Right lobe of liver (tissue), 6 donors: ENCODE results near the gene CD48. TPM values are rescaled to one million over a fixed set of nuclear protein-coding genes. Genes with fewer than 3 reads are reported as not detected.

Experiments used
- ATAC-seq, 4 donors: fragments of 200-7000 bp; cut with Tn5 transposase; one replicate each; pipeline ENCODE4 v1.9.1; 2020; ENCODE audit warnings: mild to moderate bottlenecking in 4 of 4, moderate library complexity in 4 of 4
- DNase-seq, 3 donors: peaks; one replicate each; pipeline ENCODE4 v3.0.0-alpha.2; 2020
- H3K27ac ChIP-seq, 3 donors: fragments of 200-600 bp; one replicate each; pipeline ENCODE4 v1.8.0; 2022
- H3K27me3 ChIP-seq, 2 donors: fragments of 200-600 bp; one replicate each; pipeline ENCODE4 v1.8.0; 2022
- H3K36me3 ChIP-seq, 4 donors: fragments of 200-600 bp; sonication (generic) in 1 of 4; one replicate each; pipeline versions ENCODE4 v1.5.1 to v1.8.0; 2017 to 2022; ENCODE audit warnings: control low read depth in 1 of 4
- H3K4me1 ChIP-seq, 4 donors: fragments of 200-600 bp; sonication (generic) in 1 of 4; one replicate each; pipeline versions ENCODE4 v1.5.1 to v1.8.0; 2017 to 2022; ENCODE audit warnings: control low read depth in 1 of 4
- H3K4me3 ChIP-seq, 3 donors: fragments of 200-600 bp; one replicate each; pipeline ENCODE4 v1.8.0; 2022
- H3K9me3 ChIP-seq, 4 donors: fragments of 200-600 bp; sonication (generic) in 1 of 4; one replicate each; pipeline versions ENCODE4 v1.5.1 to v1.8.0; 2017 to 2022; ENCODE audit warnings: control low read depth in 1 of 4
- CTCF ChIP-seq, 4 donors: fragments of 200-600 bp in 3 of 4; fragments of 450-650 bp in 1 of 4; IDR thresholded peaks; one replicate each; pipeline versions ENCODE4 v1.5.1 to v1.8.0; 2016 to 2022; ENCODE audit warnings: antibody characterized with exemption in 4 of 4, mild to moderate bottlenecking in 2 of 4
- POLR2A ChIP-seq: fragments of 450-650 bp; IDR thresholded peaks from one replicate; pipeline ENCODE4 v1.6.1; 2017; ENCODE audit warnings: antibody characterized with exemption, mild to moderate bottlenecking
- WGBS: methylation state at CpG from one replicate; pipeline ENCODE4 v1.1.6; 2018; ENCODE audit warnings: low coverage, low lambda C conversion rate; ENCODE audit not compliant: insufficient coverage; ENCODE audit errors: missing lambda C conversion rate; 5-methylcytosine and 5-hydroxymethylcytosine counted together
- intact Hi-C, 2 donors: fragments of 100-400 bp; cut with DNase I; formaldehyde crosslinking; loops; one replicate each; pipeline versions ENCODE4 v1.11.2 to v1.14.1; 2022
- total RNA-seq, 6 experiments: library from RNA; depleted of rRNA in 2 of 6; stranded (reverse); fragments of >200 nt in 2 of 6; fragmentation: NEBNext Ultra II Directional in 3 of 6; extraction: Animal tissue kit (Norgen Biotek cat#: 25700) in 3 of 6; gene quantifications; one replicate each; pipeline versions ENCODE4 v1.1.0 to v1.2.4, GENCODE V29; 2016 to 2023
- donor health status: DM: no; HTN: yes; CAD: no.
- donor health status: DM: no; HTN: no; CAD: no.
- donor health status: DM: no; HTN: no; CAD: no.
- donor health status: DM: no; HTN: yes; CAD: no.
- donor health status: DM: no; HTN: yes; CAD: no.

Gene CD48
- total RNA-seq, 6 experiments from 2014 or later, result 0.68 to 5.0 (median 3.4) TPM

GRCh38 chr1:160672789-160673695 is 38.6 kb downstream of the CD48 start:
- H3K4me1 ChIP-seq, result no peaks in the 10 kb centered on the region
- 32% methylated on average over 3 of the region's 6 CpGs for WGBS
- no peaks in the 10 kb centered on the region for H3K27me3 ChIP-seq
- no peaks in the 10 kb centered on the region for H3K9me3 ChIP-seq
- H3K4me3 ChIP-seq, result no peak overlapping the region
- no peak overlapping the region for H3K27ac ChIP-seq
- no peak for TF ChIP-seq POLR2A
- no peak for TF ChIP-seq CTCF (IDR thresholded peaks at IDR 0.05)
- intact Hi-C loops, result no loop called here
- ATAC-seq (peak in 3 of 4 donors; percentile 27 to 53 (median 52)), DNase-seq (no peak)
- H3K36me3 ChIP-seq, result no peaks in the 10 kb centered on the region

DNA sequence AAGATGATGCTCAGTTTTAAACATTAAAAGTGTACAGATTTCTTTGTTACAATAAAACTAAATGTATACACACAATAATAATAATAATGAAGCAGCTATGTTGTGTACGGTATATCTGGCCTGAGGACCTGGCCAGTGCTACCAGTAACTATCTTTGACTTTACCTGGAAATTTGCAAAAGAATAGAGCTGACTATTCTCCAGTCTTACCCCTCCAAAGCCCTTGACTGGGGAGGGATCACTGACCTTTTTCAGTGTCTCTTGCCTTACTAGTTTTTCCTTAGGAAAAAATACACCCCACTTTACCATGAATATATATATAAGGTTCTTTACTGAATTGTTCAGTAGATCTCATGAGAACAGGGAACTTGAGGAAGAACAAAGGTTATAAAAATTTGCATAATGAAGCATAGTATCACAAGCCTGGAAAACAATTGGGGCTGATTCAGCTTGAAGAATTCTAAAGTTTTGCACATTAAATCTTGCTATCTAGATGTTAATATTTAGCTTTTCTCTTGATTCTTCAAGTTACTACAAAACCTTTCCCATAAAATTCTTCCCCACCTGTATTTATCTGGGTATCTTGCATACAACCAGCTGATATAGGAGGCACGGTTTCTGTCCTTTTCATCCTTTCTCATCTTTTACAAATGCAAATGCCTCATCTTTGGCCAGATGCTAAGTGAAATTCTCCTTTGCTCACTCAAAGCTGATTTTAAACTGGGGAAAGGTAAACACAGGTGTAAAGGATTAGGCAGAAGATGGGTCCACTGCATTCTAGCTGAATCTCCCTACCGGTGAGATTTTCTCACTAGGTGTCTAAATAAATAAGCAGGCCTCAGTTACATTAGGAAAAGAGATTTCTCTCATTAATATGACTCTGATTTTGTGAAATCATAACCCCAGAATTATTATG is 39.8 kb downstream of the CD48 start:
- intact Hi-C loops, result no loop called here
- WGBS, result 56% methylated on average over 3 of the region's 3 CpGs
- no peak overlapping the region for H3K4me3 ChIP-seq

GRCh38 chr1:160670701-160671100 is 40.9 kb downstream of the CD48 start:
- intact Hi-C loops, result no loop called here
- Histone ChIP-seq H3K36me3 (no peaks in the 10 kb centered on the region), H3K4me3 (no peak overlapping the region), H3K4me1 (no peaks in the 10 kb centered on the region), H3K27me3 (no peaks in the 10 kb centered on the region), H3K27ac (no peak overlapping the region), H3K9me3 (no peaks in the 10 kb centered on the region)
- DNase-seq, result no peak
- no peak for TF ChIP-seq CTCF (IDR thresholded peaks at IDR 0.05)
- no peak for TF ChIP-seq POLR2A
- ATAC-seq, result no peak
- WGBS, result 63% methylated on average over 4 of the region's 4 CpGs

More for the DNA sequence above, 39.8 kb downstream of the CD48 start:
- Histone ChIP-seq H3K4me1 (no peaks in the 10 kb centered on the region), H3K27ac (no peak overlapping the region), H3K9me3 (no peaks in the 10 kb centered on the region), H3K27me3 (no peaks in the 10 kb centered on the region), H3K36me3 (no peaks in the 10 kb centered on the region)
- no peak for TF ChIP-seq POLR2A
- TF ChIP-seq CTCF (IDR thresholded peaks at IDR 0.05), result no peak
- no peak for DNase-seq
- ATAC-seq, result no peak

DNA sequence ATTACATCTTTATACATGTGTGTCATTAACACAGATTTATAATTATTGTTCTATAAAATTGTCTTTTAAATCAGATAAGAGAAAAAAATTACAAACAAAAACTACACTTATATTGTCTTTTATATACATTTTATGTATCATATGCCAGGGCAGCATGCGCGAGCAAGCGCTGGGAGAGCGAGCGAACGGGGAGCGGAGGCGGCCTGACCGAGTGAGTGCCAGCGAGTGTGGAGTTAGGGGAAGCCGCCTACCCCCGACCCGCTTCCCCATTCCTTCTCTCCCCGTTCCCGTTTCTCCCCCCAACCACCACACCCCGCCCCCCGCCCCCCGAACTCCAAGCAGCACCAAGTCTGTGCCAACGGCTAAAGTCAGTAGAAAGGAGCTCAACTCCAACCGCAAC is 41.8 kb downstream of the CD48 start:
- 95% methylated on average over 19 of the region's 20 CpGs for WGBS
- ATAC-seq, result no peak
- Histone ChIP-seq H3K4me3 (no peak overlapping the region), H3K9me3 (no peaks in the 10 kb centered on the region), H3K4me1 (no peaks in the 10 kb centered on the region), H3K36me3 (no peaks in the 10 kb centered on the region), H3K27me3 (no peaks in the 10 kb centered on the region), H3K27ac (no peak overlapping the region)
- DNase-seq, result no peak
- no peak for TF ChIP-seq CTCF (IDR thresholded peaks at IDR 0.05)
- TF ChIP-seq POLR2A, result no peak
- intact Hi-C loops, result no loop called here
